GM12865 (cell line): ENCODE results near the gene ZFHX3.
A peak's percentile ranks its signal among the peaks of the same experiment; 100 is the strongest.

Experiments
- DNase-seq: peaks from one replicate; pipeline ENCODE4 v3.0.0; 2010; ENCODE audit warnings: low read depth
- H3K4me3 ChIP-seq: 2 replicates; pipeline ENCODE4 v1.5.1; 2011; ENCODE audit warnings: mild to moderate bottlenecking, low read depth, low read length, control low read depth
- TF ChIP-seq, protein P1 (sequence below): IDR thresholded peaks from 2 replicates; pipeline ENCODE4 v1.5.1; 2011; ENCODE audit warnings: low read length, control low read depth, low read depth, inconsistent platforms; ENCODE audit not compliant: insufficient read depth; ENCODE audit errors: missing control alignments

The ZFHX3 gene

DNA sequence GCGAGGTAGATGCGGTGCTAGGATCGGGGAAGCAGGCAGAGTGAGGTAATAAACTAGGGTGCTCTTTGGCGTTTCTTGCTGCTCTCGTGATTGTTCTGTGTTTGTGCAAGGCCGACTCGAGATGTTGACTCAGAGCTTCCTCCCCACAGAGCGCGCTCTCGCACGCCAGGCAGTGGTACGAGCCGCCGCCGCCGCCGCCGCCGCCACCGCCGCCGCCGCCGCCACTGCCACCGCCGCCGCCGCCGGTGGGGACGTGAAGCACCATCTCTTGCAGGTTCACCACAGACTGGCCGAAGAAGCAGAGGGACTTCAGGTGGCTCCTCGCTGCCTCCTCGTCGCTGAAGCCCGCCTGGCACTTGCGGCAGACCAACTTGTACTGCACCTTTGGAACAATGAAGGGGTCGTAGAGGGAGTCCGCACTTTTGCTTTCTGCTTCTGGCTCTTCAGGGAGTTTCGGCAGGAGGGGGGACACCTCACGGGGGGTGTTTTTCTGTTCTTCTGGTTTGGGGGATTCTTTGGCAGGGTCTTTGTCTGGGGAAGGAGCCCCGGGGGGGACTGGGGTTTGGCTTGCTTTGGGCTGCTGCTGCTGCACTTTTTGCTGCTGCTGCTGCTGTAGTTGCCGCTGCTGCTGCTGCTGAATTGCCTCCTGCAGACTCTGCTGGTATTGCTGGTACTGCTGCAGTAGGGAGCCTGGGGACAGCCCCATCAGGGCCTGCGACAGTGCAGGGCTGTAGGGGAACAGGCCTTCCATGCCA, 260.2 kb downstream of the ZFHX3 start:
- peak overlapping the region; percentile 43 for H3K4me3 ChIP-seq
- DNase-seq = peak; percentile 79
- TF ChIP-seq, protein P1, sequence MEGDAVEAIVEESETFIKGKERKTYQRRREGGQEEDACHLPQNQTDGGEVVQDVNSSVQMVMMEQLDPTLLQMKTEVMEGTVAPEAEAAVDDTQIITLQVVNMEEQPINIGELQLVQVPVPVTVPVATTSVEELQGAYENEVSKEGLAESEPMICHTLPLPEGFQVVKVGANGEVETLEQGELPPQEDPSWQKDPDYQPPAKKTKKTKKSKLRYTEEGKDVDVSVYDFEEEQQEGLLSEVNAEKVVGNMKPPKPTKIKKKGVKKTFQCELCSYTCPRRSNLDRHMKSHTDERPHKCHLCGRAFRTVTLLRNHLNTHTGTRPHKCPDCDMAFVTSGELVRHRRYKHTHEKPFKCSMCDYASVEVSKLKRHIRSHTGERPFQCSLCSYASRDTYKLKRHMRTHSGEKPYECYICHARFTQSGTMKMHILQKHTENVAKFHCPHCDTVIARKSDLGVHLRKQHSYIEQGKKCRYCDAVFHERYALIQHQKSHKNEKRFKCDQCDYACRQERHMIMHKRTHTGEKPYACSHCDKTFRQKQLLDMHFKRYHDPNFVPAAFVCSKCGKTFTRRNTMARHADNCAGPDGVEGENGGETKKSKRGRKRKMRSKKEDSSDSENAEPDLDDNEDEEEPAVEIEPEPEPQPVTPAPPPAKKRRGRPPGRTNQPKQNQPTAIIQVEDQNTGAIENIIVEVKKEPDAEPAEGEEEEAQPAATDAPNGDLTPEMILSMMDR = no peak

DNA sequence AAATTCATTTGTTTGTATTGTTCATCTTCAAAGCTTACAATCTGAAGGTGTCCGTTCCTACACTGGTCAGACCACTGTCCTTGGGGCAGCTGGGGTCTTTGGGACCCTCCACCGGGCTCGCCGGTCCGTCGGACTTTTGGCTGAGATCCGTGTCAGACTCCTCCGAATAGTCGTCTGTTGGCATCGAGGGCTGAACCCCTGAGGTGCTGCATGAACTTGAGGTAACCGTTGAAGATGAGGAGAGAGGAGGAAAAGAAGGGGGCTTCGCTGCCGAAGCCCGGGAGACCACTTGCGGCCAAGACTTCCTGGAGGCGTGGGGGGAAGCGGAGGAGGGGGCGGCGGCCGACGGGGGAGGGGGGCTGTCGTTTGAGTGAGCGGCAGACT, 260.8 kb downstream of the ZFHX3 start:
- no peak for DNase-seq
- TF ChIP-seq, protein P1 = no peak
- H3K4me3 ChIP-seq = peak overlapping the region; percentile 43

DNA sequence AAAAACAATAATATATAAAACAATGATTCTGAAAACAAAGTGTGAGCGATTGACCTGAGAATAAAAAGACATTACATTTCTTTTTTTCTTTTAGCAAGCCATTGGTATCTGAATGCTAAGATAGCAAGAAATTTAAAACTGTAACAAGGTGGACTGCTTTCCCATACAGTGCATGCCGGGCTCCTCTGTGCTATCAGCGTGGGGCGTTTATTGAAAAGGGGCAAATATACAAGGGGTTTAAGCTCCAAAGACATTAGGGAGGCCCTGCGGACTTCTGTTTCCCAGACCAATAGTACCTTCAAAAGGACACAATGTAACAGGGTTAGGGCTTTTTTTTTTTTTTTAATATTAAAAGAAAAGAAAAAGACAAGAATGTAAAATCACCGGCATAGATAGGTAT, 261.3 kb downstream of the ZFHX3 start:
- H3K4me3 ChIP-seq = no peak overlapping the region
- DNase-seq = no peak
- TF ChIP-seq, protein P1 = no peak

DNA sequence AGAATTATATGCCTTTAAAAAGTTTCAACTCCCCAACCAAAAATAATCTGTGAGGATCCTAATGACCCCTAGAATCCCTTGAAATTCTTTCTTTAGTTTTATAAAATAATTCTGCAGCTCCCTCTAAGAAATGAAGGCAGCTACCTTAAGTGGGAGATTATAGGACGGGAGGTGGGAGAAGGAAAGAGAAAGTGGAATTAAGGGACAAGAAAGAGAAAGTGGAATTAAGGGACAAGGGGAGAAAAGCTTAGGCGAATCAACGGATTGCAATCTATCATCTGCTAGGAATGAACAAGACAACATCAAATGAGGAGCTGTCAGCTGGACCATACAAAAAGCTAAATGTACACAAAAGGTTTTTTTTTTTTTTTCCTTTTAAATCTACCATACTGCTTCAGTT, 262.0 kb downstream of the ZFHX3 start:
- TF ChIP-seq, protein P1 = no peak
- H3K4me3 ChIP-seq = no peak overlapping the region
- no peak for DNase-seq

DNA sequence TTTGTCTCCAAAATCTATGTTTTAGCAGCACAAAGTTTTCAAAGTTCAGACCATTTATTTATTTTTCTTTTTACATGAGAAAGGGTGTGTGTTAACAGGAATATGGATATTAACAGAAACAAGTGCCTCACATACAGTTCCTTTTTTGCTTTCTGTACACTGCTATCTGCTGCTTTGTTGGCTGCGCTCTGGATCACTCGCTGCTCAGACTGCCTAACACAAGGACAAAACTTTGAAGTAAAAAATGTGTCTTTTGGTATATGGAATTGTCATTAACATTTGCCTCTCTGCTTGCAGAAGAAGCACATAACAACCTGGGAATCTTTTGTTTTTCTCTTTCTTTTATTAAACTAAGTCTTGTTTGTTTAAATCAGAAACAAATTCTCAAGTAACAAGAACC, 262.8 kb downstream of the ZFHX3 start:
- no peak overlapping the region for H3K4me3 ChIP-seq
- no peak for DNase-seq
- TF ChIP-seq, protein P1 = no peak

DNA sequence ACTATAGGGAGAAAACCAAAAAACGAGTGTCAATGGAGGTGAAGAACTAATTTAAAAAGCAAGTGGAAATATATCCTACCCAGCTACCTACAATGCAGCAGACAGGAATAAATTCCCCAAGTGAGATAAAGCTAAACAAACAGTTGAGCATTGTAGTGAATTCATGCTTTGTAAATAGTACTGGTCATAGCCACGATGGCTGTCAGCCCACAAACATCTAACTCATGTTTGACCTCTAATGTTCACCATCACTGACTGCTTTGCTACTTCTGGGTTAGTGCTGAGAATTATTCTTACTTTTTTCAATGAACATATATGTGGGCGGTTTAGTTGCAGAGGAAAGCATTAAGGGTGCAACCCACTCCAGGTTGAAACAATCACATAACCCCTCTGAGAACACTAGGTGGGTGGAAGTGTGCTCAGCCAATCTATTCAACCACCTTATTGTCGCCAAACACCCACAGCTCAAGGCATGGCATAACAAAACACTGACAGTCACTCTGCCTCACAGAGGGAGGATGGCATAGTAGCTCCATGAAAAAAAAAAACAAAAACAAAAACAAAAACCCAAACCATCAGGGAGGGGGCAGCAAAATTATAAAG, 264.1 kb downstream of the ZFHX3 start:
- H3K4me3 ChIP-seq = no peak overlapping the region
- TF ChIP-seq, protein P1 = no peak
- DNase-seq = peak; percentile 3
